ENCODE measurements around the gene RNF126.

DNA sequence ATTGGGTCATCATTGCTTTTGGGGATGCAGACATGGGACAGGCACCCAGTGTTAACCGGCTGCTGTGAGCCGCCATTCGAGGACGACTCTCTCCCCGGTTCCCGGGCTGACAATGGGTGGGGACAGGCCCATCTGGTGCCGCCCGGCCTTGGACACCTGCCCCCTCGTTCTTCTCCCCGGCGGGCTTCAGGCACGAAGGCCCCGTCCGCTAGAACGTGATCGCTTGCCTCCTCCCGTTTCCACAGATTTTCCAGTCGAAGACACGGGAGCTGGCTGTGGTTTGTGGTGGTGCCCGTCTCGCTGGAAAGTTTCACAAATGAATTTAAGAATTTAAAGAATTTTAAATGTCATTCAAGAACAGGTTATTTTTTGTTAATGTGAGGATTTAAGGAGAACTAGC lies 47.8 kb upstream of the RNF126 start:
- TF ChIP-seq, protein P1, sequence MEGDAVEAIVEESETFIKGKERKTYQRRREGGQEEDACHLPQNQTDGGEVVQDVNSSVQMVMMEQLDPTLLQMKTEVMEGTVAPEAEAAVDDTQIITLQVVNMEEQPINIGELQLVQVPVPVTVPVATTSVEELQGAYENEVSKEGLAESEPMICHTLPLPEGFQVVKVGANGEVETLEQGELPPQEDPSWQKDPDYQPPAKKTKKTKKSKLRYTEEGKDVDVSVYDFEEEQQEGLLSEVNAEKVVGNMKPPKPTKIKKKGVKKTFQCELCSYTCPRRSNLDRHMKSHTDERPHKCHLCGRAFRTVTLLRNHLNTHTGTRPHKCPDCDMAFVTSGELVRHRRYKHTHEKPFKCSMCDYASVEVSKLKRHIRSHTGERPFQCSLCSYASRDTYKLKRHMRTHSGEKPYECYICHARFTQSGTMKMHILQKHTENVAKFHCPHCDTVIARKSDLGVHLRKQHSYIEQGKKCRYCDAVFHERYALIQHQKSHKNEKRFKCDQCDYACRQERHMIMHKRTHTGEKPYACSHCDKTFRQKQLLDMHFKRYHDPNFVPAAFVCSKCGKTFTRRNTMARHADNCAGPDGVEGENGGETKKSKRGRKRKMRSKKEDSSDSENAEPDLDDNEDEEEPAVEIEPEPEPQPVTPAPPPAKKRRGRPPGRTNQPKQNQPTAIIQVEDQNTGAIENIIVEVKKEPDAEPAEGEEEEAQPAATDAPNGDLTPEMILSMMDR (conservative IDR thresholded peaks at IDR 0.05), result no peak
- TF ChIP-seq ZFX (IDR thresholded peaks at IDR 0.05), result no peak

Data from C4-2B (cell line).